Measurements from ENCODE around the gene RAB44. TPM values are rescaled to one million over a fixed set of nuclear protein-coding genes. Genes with fewer than 3 reads are reported as not detected.

RAB44 gene
- total and polyA plus RNA-seq, 2 of the 4 experiments (the other 2 are of a cell fraction): 0.03 TPM; not detected in 1

GRCh38 chr6:36722879-36723278 is 25.3 kb downstream of the RAB44 start:
- intact Hi-C loops (cut with micrococcal nuclease) (no loop called here), dilution Hi-C loops (cut with HindIII; ENCODE audit: low sequenced_read_pairs, unreplicated experiment) (no loop called here), in situ Hi-C loops (cut with MboI; ENCODE audit: low sequenced_read_pairs) (loop anchor here (5.0 kb wide), 1 partner anchor 101 kb away; no protein-coding TSS in a partner anchor)
- Histone ChIP-seq H2AFZ (replicated peaks; ENCODE audit: low read length, poor library complexity) (no peak overlapping the region), H4K20me1 (ENCODE audit: insufficient read depth, low read length) (peaks cover 5% of the 10 kb centered on the region; the same call in 1 of the 2 replicates), H3K4me2 (ENCODE audit: low read depth, low read length) (no peak overlapping the region), H2BK15ac (ENCODE audit: low read depth, low read length) (no peak overlapping the region), H3K27me3 (ENCODE audit: control insufficient read depth, insufficient read depth, low read length) (peaks cover 18% of the 10 kb centered on the region), H3K4ac (ENCODE audit: low read depth, low read length) (no peak overlapping the region), H3K14ac (replicated peaks; ENCODE audit: low read depth, low read length) (no peak overlapping the region), H4K91ac (ENCODE audit: insufficient read depth, low read depth, low read length) (no peak overlapping the region), H3K36me3 (ENCODE audit: control insufficient read depth, insufficient read depth, low read length) (no peaks in the 10 kb centered on the region), H3K9me1 (ENCODE audit: insufficient read depth, low read length) (no peaks in the 10 kb centered on the region), H3K56ac (ENCODE audit: extremely low read depth, insufficient read depth, low read length) (no peak overlapping the region), H2BK5ac (ENCODE audit: low read depth, low read length, poor library complexity, severe bottlenecking) (no peak overlapping the region), H3K18ac (ENCODE audit: low read depth, low read length) (no peak overlapping the region), H2BK20ac (ENCODE audit: low read depth, low read length) (no peak overlapping the region), H3K4me1 (ENCODE audit: control insufficient read depth, insufficient read depth, low read length) (no peaks in the 10 kb centered on the region), H3K9ac (ENCODE audit: low read depth, low read length) (no peak overlapping the region), H3K27ac (ENCODE audit: insufficient read depth, low read length) (no peak overlapping the region), H2AK5ac (ENCODE audit: low read depth, low read length) (no peak overlapping the region), H3K79me1 (ENCODE audit: low read depth in 1 of 2, low read length in 2 of 2) (no peaks in the 10 kb centered on the region), H2BK120ac (ENCODE audit: low read depth, low read length) (no peak overlapping the region), H3K9me3 (ENCODE audit: control insufficient read depth, insufficient read depth, low read length) (no peaks in the 10 kb centered on the region), H3K4me3 (ENCODE audit: insufficient read depth, low read depth, low read length) (no peak overlapping the region), H2AK9ac (replicated peaks; ENCODE audit: low read depth, low read length, poor library complexity) (no peak overlapping the region), H3K23ac (ENCODE audit: low read depth, low read length) (no peak overlapping the region), H4K5ac (ENCODE audit: low read depth, low read length) (no peak overlapping the region), H4K8ac (ENCODE audit: low read depth in 2 of 2, low read length in 2 of 2) (no peak overlapping the region)
- no TSS peak for BruUV-seq (replicated peaks)
- TF ChIP-seq MAFK (IDR thresholded peaks at IDR 0.05; ENCODE audit: low read depth, low read length) (no peak), RAD21 (IDR thresholded peaks at IDR 0.05; ENCODE audit: low read length) (no peak), CEBPB (IDR thresholded peaks at IDR 0.05; ENCODE audit: low read depth, low read length) (no peak), CHD1 (IDR thresholded peaks at IDR 0.05; ENCODE audit: low read depth, low read length) (no peak), CTCF (conservative IDR thresholded peaks at IDR 0.05; ENCODE audit: low read depth, low read length) (no peak), FOS (IDR thresholded peaks at IDR 0.05; ENCODE audit: low read depth, low read length) (no peak), RFX5 (IDR thresholded peaks at IDR 0.05; ENCODE audit: low read depth, low read length) (no peak), RCOR1 (IDR thresholded peaks at IDR 0.05; ENCODE audit: insufficient replicate concordance, low read length) (no peak), MXI1 (IDR thresholded peaks at IDR 0.05; ENCODE audit: borderline replicate concordance, low read depth, low read length) (no peak), BHLHE40 (IDR thresholded peaks at IDR 0.05; ENCODE audit: low read depth, low read length) (no peak), NFE2L2 (IDR thresholded peaks at IDR 0.05; ENCODE audit: low read depth, low read length) (no peak), SMC3 (IDR thresholded peaks at IDR 0.05; ENCODE audit: low read depth, low read length) (no peak), ELK1 (IDR thresholded peaks at IDR 0.05; ENCODE audit: borderline replicate concordance, low read depth, low read length) (no peak), USF2 (IDR thresholded peaks at IDR 0.05; ENCODE audit: low read depth, low read length) (no peak), POLR2A (IDR thresholded peaks at IDR 0.05; ENCODE audit: low read depth, low read length) (no peak), MAZ (IDR thresholded peaks at IDR 0.05; ENCODE audit: borderline replicate concordance, low read depth, low read length) (no peak)
- no peak for DNase-seq
- ChIA-PET POLR2A (ENCODE audit: unreplicated experiment) (no interaction called here), CTCF (no interaction called here)
- WGBS, 2 experiments (ENCODE audit: extremely low coverage in 2 of 2, insufficient read length in 1 of 2): 100% methylated on average over 1 of the region's 2 CpGs; no CpG with 5 or more reads in 1 of the 2 experiments
- no peak for ATAC-seq (ENCODE audit: low read depth)

All from IMR-90 (cell line).